ENCODE measurements around the gene VPS8. TPM values are rescaled to one million over a fixed set of nuclear protein-coding genes. Genes with fewer than 3 reads are reported as not detected.

Gene VPS8
- total and polyA plus RNA-seq, 2 of the 13 experiments (the other 11 are each of a cell fraction or from before 2014, with no cell fraction given), result 14.2 to 35.1 TPM

GRCh38 chr3:184985586-184985985 is 173.6 kb downstream of the VPS8 start:
- Histone ChIP-seq H3K4me1 (ENCODE audit: insufficient read depth, low read length) (peaks cover 9% of the 10 kb centered on the region), H3K79me2 (ENCODE audit: insufficient read depth, low read length) (no peaks in the 10 kb centered on the region), H3K4me3 (replicated peaks in 1 of 3; ENCODE audit: insufficient read depth in 1 of 3, low read depth in 2 of 3, low read length in 3 of 3) (no peak overlapping the region), H3K27me3 (ENCODE audit: control insufficient read depth in 1 of 2, insufficient read depth in 2 of 2, low read length in 2 of 2) (no peaks in the 10 kb centered on the region; a peak in 1 of 5 replicates), H3K27ac (ENCODE audit: extremely low read length, insufficient read depth, low read length) (no peak overlapping the region), H3K9me3 (ENCODE audit: low read length) (no peaks in the 10 kb centered on the region), H2AFZ (ENCODE audit: low read length) (no peak overlapping the region), H3K9ac (ENCODE audit: insufficient read depth, low read depth, low read length) (no peak overlapping the region), H3K4me2 (ENCODE audit: low read depth, low read length) (no peak overlapping the region), H4K20me1 (ENCODE audit: insufficient read depth, low read length) (no peaks in the 10 kb centered on the region), H3K36me3 (replicated peaks in 1 of 2; ENCODE audit: control insufficient read depth in 1 of 2, insufficient read depth in 2 of 2, low read length in 2 of 2) (peaks cover 3 to 4% of the 10 kb centered on the region in 2 experiments; a peak in 1 of 5 replicates)
- 92% methylated on average over 5 of the region's 5 CpGs for WGBS (ENCODE audit: low lambda C conversion rate)
- TF ChIP-seq NKX3-1 (CRISPR knock-in tag; IDR thresholded peaks at IDR 0.05) (no peak), ZEB1 (IDR thresholded peaks at IDR 0.05; ENCODE audit: insufficient replicate concordance, low read depth) (no peak), PRDM4 (CRISPR knock-in tag; IDR thresholded peaks at IDR 0.05; ENCODE audit: borderline replicate concordance) (no peak), ZNF672 (CRISPR knock-in tag; IDR thresholded peaks at IDR 0.05) (no peak), ZNF354B (CRISPR knock-in tag; IDR thresholded peaks at IDR 0.05) (no peak), MED13 (CRISPR knock-in tag; IDR thresholded peaks at IDR 0.05) (no peak), ZBTB7B (CRISPR knock-in tag; IDR thresholded peaks at IDR 0.05) (no peak), DRAP1 (CRISPR knock-in tag; IDR thresholded peaks at IDR 0.05) (no peak), TRIM24 (CRISPR knock-in tag; IDR thresholded peaks at IDR 0.05) (no peak), ZNF468 (CRISPR knock-in tag; IDR thresholded peaks at IDR 0.05) (no peak), RNF2 (conservative IDR thresholded peaks at IDR 0.05; ENCODE audit: low read depth) (no peak), ZMYM2 (CRISPR knock-in tag; IDR thresholded peaks at IDR 0.05) (no peak), ZNF710 (CRISPR knock-in tag; IDR thresholded peaks at IDR 0.05; ENCODE audit: borderline replicate concordance) (no peak), TBX3 (IDR thresholded peaks at IDR 0.05; ENCODE audit: borderline replicate concordance) (no peak), ZNF558 (CRISPR knock-in tag; IDR thresholded peaks at IDR 0.05; ENCODE audit: borderline replicate concordance) (no peak), ZNF276 (CRISPR knock-in tag; IDR thresholded peaks at IDR 0.05; ENCODE audit: low read depth) (no peak), KLF6 (CRISPR knock-in tag; IDR thresholded peaks at IDR 0.05) (no peak)
- ChIA-PET CTCF (ENCODE audit: low intra/inter-chr PET ratio, low total read pairs) (no interaction called here), POLR2A (no interaction called here)
- in situ Hi-C loops (cut with HindIII; ENCODE audit: extremely low pct_ligation_motif_present, low pct_unique_long_range_greater_than_20kb) (no loop called here), intact Hi-C loops (cut with micrococcal nuclease; ENCODE audit: unreplicated experiment) (loop anchor here (10.0 kb wide), 1 partner anchor 189 kb away; no protein-coding TSS in a partner anchor)
- no TSS peak for BruUV-seq (replicated peaks)
- ATAC-seq (no peak), DNase-seq (ENCODE audit: low spot score) (no peak), FAIRE-seq (no peak)

All from HepG2 (cell line).